CD1c-positive myeloid dendritic cell (primary cell): Measurements from ENCODE around the gene YTHDF2.
A peak's percentile ranks its signal among the peaks of the same experiment; 100 is the strongest.
"Not testable (repeated sequence)": the region's sequence is repeated elsewhere in the genome, so short reads cannot be mapped to it uniquely, and the experiment has no call there.

Experiments
- DNase-seq: peaks from one replicate; pipeline ENCODE4 v3.0.0-alpha.2; 2016; ENCODE audit errors: extremely low spot score

Gene YTHDF2

GRCh38 chr1:28759257-28759656 is 22.5 kb downstream of the YTHDF2 start:
- DNase-seq = no peak

GRCh38 chr1:28761189-28761588 is 24.4 kb downstream of the YTHDF2 start:
- DNase-seq = no peak

- DNase-seq = no peak
These were observed 29.9 kb downstream of the YTHDF2 start for GRCh38 chr1:28766532-28767183.

- DNase-seq = no peak
These were observed 33.9 kb downstream of the YTHDF2 start for GRCh38 chr1:28770601-28771165.

GRCh38 chr1:28771921-28772320 is 35.2 kb downstream of the YTHDF2 start:
- not testable (repeated sequence) for DNase-seq

GRCh38 chr1:28773105-28773504 is 36.4 kb downstream of the YTHDF2 start:
- no peak for DNase-seq

- DNase-seq = peak; percentile 83
These were observed 38.6 kb downstream of the YTHDF2 start for GRCh38 chr1:28775121-28775942.

- DNase-seq = no peak
These were observed 39.6 kb downstream of the YTHDF2 start for GRCh38 chr1:28776341-28776740.

- no peak for DNase-seq
These were observed 41.3 kb downstream of the YTHDF2 start for GRCh38 chr1:28778021-28778420.

- peak; percentile 17 for DNase-seq
These were observed 43.1 kb downstream of the YTHDF2 start for GRCh38 chr1:28779751-28780408.

- no peak for DNase-seq
These were observed 44.6 kb downstream of the YTHDF2 start for GRCh38 chr1:28781305-28781704.

GRCh38 chr1:28782011-28782410 is 45.3 kb downstream of the YTHDF2 start:
- no peak for DNase-seq

- DNase-seq = no peak
These were observed 46.6 kb downstream of the YTHDF2 start for GRCh38 chr1:28783363-28783762.

GRCh38 chr1:28789412-28789811 is 52.7 kb downstream of the YTHDF2 start:
- no peak for DNase-seq

GRCh38 chr1:28789816-28790215 is 53.1 kb downstream of the YTHDF2 start:
- DNase-seq = no peak

GRCh38 chr1:28790377-28791035 is 53.8 kb downstream of the YTHDF2 start:
- DNase-seq = no peak

GRCh38 chr1:28791929-28792328 is 55.2 kb downstream of the YTHDF2 start:
- not testable (repeated sequence) for DNase-seq

- no peak for DNase-seq
These were observed 55.9 kb downstream of the YTHDF2 start for GRCh38 chr1:28792644-28793121.

GRCh38 chr1:28794582-28794981 is 57.8 kb downstream of the YTHDF2 start:
- not testable (repeated sequence) for DNase-seq

GRCh38 chr1:28796352-28797211 is 59.8 kb downstream of the YTHDF2 start:
- no peak for DNase-seq

- no peak for DNase-seq
These were observed 63.6 kb downstream of the YTHDF2 start for GRCh38 chr1:28800324-28800723.
